ENCODE measurements around the gene SLC1A7.

DNA sequence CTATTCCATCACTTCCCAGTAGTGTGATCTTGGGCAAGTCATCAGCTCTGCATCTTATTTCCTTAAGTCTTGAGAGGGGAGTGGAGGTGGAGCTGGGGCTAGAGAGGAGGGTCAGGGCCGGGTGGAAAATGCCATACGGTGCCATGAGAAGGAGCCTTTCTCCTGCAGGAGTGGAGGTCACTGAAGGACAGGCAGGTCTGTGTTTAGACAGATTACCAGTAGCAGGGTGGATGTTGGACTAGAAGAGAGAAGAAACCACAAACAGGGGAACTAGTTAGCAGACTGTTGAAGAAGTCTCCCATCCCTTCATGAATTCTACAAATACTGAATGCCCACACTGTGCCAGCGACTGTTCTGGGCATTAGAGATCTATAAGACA is 40.3 kb upstream of the SLC1A7 start:
- TF ChIP-seq GZF1 (CRISPR knock-in tag; IDR thresholded peaks at IDR 0.05), result no peak
- no peak for TF ChIP-seq CC2D1A (CRISPR knock-in tag; IDR thresholded peaks at IDR 0.05)
- no peak for TF ChIP-seq SKIL (CRISPR knock-in tag; IDR thresholded peaks at IDR 0.05; ENCODE audit: borderline replicate concordance)
- TF ChIP-seq ZBTB40 (IDR thresholded peaks at IDR 0.05), result no peak
- TF ChIP-seq ZBTB40 (CRISPR knock-in tag; IDR thresholded peaks at IDR 0.05), result no peak
- TF ChIP-seq ZEB1 (IDR thresholded peaks at IDR 0.05; ENCODE audit: insufficient replicate concordance, low read depth), result no peak
- no peak for TF ChIP-seq POLR2A (IDR thresholded peaks at IDR 0.05; ENCODE audit: insufficient read depth in 1 of 2, low read depth in 2 of 2, low read length in 2 of 2)
- no peak for TF ChIP-seq CBX5 (CRISPR knock-in tag; IDR thresholded peaks at IDR 0.05; ENCODE audit: borderline replicate concordance)
- no peak for TF ChIP-seq CENPX (CRISPR knock-in tag; IDR thresholded peaks at IDR 0.05)
- no peak for TF ChIP-seq MAX (IDR thresholded peaks at IDR 0.05)
- no peak for TF ChIP-seq FOXA3 (CRISPR knock-in tag; IDR thresholded peaks at IDR 0.05)
- TF ChIP-seq ZNF280D (CRISPR knock-in tag; IDR thresholded peaks at IDR 0.05), result no peak
- TF ChIP-seq BRCA1 (CRISPR knock-in tag; IDR thresholded peaks at IDR 0.05), result no peak

All from HepG2 (cell line).